NCI-H2081 treated with DMSO at 0.1 percent for 48 hours (cell line): ENCODE data around the gene CDH4.

Experiments
- DNase-seq: peaks from one replicate; lab custom pipeline; 2025; lab: John Stamatoyannopoulos, UW

The CDH4 gene

DNA sequence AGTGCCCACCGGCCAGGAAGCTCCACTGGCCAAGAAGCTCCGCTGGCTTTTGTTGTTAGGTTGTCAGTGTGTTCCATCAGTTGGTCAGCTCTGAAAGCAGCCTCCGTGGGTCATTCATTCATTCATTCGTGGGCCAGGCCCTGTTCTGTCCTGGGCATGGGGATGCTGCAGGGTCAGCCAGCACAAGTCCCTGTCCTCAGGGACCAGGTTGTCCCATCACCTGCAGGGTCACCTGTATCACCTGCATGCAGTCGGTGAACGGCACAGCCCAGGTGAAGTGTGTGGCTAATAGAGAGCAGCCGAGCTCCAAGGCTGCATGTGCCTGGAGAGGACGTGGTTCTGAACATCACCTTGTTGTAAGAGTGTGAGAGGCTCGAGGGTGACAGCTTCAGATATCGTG lies 403.5 kb downstream of the CDH4 start:
- DNase-seq = no peak

DNA sequence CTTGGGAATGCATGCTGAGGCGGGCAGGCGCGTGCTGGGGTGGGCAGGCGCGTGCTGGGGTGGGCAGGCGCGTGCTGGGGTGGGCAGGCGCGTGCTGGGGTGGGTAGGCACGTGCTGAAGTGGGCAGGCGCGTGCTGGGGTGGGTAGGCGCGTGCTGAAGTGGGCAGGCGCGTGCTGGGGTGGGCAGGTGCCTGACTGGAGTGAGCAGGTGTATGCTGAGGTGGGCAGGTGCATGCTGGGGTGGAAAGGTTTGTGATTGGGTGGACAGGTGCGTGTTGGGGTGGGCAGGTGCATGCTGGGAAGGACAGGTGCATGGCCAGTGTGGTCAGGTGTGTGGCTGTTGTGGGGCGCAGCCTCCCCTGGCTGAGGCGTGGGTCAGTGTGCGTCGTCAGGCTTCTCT lies 404.1 kb downstream of the CDH4 start:
- no peak for DNase-seq

DNA sequence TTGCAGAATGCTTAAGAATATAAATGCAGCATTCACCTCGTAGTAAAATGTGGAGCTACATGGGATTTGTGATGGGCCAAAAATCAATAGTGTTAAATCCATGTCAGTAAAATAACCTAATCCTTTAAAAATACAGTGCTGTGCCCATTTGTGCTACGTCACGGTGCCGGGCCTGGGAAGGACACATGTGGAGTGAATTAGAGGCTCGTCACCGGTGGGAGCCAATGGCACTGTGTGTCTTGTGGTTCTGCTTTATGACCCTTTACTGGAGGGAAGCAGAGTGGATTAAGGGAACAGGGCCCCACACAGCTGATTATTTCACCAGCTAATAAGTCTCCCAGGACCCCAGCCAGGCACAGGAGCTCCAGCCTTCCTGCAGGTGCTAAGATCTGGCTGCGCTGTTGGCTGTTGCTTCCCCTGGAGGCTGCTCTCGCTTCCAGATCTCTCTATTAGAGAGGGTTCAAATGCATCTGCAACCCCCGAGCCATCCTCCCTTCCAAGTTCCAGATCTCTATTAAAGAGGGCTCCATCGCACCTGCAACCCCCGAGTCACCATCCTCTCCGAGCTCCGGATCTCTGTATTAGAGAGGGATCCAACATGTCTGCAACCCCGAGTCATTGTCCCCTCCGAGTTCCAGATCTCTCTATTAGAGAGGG lies 405.8 kb downstream of the CDH4 start:
- no peak for DNase-seq

DNA sequence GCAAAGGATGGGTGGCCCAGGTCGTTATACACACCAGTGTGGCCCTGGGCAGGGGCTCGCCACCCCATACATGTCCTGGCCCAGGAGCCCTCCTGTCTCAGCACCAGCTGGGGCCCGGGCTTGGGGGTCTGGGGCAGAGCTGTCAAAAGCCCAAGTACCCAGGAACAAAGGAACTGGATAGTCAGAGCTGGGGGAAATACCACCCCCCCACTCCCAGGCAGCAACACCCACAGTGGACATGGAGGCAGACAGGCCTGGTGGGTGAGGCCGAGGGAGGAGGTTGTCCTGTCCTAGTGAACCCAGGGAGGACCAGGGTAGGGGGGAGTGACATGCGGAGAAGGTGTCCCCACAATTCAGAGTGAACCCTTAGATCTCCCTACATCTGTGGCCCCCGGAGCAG lies 406.5 kb downstream of the CDH4 start:
- no peak for DNase-seq

DNA sequence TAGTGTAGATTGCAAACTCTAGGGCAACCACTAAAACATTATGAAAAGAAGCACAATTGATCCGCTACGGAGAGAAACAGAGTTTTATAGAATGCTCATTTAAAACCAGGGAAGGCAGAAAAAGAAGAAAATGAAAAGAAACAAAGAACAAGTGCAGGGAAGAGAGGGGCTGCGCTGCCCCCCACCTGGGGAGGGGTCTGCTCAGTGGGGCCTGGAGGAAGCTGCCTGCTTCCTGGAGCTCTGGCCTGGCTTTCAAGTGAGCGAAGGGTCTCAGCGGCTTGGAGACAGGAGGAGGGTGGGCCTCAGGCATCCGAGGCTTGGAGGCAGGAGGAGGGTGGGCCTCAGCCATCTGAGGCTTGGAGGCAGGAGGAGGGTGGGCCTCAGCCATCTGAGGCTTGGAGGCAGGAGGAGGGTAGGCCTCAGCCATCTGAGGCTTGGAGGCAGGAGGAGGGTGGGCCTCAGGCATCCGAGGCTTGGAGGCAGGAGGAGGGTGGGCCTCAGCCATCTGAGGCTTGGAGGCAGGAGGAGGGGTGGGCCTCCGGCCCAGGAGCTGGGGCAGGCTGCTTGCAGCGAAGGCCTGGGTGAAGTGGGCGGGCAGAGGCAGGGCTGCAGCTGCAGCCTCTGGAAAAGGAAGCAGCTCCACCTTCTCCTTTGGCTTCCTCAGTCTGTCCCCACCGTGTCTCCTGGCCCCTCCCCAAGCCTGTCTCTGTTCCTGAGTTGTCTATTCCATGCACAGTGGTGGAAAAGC lies 407.4 kb downstream of the CDH4 start:
- DNase-seq = no peak

DNA sequence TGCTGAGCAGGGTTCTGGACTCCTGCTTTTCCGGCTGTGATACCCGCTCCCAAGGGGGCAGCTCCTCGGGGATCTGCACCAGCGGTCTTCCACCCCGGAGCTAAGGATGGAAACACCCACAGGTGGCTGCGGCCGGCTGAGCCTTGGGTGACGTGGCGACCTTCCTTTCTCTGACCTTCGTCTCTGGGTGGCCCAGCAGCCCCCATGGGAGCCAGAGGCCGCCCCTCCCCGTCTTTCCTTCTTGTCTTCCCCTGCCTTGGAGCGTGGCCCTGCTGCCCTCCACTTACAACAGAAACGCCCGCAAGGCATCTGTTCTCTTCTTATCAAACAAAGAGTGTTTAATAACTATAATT lies 407.9 kb downstream of the CDH4 start:
- no peak for DNase-seq

DNA sequence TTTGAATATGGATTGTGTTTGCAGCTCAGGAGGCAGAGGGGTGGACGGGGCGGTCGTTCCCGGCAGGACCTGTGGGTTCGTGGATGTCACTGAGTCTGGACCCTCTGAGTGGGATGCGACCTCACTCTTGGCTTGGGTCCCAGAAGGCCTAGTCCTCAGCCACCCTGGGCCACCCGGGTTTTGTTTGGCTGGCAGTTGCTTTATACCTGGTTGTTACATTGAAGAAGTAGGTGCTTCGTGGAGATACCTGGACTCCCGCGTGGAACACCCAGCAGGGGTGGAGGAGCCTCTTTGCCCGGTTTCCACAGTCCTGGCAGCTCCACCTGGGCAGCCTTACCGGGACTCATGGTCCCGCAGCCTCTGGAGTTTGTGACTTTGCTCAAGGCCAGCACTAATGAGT lies 408.5 kb downstream of the CDH4 start:
- no peak for DNase-seq

DNA sequence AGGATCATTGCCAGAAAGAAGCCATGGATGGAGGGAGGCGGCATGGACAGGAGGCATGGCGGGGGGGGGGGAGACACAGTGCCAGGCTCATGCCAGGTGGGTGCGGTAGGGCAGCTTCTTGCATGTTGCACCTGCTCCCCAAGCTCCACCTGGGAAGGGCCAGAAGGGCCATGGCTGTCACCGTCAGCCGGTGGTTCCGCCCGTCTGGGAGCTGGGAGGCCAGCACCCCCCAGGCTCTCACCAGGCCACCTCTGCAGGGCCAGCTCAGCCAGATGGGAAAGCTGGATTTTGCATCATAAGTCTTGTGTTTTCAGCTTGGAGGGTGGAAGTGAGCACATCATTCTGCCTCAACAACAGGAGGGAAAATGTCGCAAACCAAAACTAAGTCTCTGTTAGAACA lies 409.0 kb downstream of the CDH4 start:
- DNase-seq = no peak

DNA sequence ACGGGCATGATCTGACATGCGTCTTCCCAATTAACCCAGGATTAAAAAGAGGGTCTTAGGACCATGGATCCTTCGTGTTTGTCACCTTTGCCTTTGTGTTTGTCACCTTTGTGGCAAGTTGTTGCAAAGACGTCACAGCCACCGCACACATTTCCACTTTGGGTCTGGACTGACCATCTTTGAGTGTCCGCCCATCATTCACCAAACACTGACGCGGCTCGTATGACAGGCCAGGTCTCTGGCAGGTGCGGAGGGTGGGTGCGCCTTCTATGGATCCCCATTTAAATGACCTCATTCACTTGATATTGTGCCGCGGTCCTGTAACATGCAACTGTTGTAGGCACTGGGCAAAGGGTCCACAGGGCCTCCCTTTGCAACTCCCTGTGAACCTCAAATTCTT lies 409.5 kb downstream of the CDH4 start:
- no peak for DNase-seq

DNA sequence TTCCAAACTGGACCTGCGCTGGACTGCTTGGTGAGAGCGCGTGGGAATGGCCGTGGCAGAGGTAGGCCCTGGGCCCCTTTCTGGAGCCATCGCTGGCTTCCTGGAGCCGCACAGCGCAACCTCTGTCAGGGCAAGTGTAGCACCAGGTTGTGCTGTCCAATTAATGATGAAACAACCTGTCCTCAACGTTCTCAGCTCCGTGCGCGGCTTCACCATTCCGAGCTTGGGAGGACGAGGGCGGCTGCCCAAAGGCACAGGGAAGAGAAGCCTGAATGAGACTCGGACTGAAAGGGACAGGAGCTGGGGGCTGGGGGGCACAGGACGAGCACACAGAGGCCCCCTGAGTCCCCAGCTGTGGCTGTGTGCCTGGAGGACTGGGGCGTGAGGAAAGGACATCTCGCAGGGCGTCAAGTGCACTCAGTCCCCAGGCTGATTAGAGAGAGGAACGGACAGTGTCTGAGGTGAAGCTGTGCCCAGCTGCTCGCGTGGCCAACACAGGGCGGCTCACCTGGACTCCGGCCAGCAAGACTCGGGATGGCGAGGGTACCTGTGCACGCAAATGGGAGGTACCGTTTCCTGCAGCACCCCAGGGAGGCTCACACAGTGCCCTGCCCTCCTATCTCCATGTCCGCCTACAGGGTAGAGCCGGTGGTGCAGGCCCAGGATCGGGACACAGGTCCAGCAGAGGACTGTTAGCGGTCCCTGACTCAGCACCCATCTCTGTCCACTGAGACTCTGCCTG lies 410.3 kb downstream of the CDH4 start:
- DNase-seq = no peak

DNA sequence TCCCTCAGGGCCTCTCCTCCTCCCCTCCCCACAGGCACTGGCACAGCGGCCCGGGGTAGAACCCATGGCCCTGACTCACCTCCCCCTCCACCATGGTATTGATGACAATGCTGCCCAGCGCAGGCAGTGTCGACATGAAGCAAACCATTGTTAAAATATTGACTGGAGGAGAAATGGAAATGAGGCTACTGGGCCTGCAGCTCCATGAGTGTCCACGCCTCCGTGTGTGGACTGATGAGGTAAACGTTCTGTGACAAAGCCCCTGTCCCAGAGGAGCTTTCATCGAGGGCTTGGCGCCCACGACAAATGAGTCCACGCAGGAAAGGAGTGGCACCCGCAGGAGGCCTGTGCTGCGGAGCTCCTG lies 410.9 kb downstream of the CDH4 start:
- DNase-seq = no peak

DNA sequence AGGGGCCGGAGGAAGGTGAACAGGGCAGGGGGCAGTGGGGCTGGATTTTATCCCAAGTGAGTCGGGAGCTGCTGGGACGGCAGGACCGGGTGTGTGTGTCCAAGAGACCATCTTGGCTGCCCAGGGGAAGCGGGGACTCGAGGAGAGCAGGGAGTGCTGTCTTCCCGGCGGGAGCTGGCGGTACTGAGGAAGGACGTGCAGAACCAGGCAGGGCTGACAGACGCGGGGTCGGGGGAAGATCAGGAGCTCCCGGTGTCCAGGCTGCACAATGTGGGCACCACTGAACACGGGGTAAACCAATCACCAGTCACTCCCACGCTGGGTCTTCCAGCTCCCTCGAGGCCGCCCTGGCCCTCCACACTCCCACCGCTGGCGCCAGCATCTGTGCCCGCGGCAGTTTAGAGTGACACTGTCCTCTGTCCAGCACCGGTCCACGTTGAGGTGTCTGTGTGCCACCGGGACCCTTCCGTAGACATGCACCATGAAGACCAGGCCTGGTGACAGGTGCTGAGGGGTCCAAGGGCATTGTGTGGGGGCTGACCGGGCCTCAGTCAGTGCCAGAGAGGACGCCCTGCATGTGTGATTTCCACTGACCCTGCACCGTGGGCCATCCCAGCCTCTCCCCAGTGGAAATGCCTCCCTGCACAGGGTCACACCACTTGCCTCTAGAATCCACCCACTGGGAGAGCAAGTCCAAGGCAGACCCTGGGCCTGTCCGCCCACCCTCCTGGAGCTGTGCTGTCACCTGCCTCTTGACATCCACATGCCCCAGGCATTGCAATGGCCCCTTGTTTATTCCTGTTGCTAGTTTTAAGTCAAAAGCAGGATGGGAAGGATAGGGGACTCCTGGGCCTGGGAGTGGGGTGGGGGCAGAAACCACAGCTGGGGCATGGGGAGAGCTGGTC lies 411.7 kb downstream of the CDH4 start:
- DNase-seq = no peak

DNA sequence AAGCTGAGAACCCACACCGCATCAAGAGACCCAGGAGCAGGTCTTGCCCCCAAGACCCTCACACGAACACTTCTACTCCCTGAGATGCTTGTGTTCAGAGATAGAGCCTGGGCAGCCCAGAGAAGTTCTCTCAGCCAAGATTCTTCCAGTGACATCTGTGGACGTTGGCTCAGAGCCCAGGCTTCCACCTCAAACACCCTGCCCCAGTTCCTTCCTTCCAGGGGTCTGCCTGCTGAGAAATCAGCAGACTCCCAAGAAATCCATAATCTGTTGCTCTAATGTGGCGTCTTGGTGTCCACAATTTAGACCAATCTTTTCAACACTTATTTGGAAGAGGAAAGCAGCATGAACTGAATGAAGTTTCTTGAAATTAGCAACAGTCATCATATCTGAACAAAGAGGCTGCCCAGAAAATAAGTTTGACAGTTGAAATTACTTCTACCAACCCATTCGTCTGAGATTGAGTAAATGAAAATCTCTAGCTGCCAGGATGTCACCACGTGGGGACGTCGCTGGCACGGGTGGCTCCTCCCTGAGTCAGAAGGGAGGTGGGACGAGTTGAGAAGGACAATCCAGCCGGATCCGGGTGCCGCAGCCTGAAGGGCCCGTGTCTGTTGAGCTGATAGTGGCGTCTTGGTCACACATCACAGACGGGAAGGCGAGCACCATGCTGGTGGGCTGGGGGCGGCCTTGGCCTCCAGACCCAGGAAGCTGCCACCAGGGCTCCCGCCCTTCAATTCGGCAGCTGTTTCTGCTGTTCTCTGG lies 412.7 kb downstream of the CDH4 start:
- no peak for DNase-seq

DNA sequence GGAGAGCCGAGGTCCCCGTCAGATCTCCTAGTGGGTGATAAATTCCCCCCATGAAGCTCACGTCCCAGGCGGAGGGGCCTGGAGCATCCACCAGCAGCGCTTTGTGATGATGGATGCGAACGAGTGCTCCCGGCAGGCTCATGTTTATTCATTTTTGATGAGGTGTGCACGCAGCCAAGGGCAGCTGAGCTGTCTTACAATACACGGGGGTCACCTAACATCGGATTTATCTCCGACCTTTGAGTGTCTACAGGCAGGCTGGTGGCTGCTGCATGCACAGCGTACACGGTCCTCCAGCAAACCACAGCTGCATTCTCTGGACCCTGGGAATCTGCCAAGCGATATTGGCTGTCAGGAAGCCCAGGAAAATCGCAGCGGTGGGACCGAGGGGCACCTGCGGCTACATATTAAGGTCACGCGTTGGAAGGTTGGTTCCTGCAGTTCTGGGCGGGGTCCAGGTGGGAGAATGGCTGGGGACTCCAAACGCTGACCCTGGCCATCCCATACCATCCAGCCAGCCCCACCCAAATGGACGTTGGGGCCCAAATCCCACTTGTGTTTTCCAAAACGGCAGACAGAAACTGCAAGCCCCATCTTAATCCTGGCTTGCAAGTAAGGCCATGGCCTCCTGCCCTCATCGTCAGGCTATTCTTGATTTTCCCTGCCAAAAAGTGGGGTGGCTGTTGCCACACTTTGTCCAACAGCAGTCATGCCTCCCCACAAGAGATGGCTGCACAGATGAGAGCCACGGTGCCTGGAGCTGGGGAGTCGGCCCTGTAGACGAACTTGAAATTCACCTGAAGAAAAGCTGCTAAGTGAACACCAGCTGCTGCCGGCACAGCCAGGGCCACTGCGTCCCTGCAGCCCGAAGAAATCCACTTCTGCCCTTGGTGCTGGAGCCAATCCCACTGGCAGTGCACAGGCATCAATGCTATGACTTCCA lies 413.7 kb downstream of the CDH4 start:
- DNase-seq = no peak

DNA sequence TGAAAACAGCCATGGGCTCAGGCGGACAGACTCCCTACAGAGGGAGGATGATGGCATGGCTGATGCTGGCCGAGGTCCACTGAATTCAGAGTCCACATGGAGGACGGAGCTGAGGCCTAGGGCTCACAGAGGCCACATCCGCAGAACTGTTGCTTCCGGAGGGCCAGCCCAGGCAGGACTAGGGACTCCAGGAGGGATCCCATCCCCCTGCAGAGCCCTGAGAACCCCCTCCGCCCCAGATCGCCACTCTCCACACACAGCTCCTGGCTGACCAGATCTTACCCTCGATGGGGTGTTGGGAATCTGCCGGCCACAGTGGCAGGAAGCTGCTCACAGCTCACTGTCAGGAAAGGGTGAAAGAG lies 414.4 kb downstream of the CDH4 start:
- no peak for DNase-seq

DNA sequence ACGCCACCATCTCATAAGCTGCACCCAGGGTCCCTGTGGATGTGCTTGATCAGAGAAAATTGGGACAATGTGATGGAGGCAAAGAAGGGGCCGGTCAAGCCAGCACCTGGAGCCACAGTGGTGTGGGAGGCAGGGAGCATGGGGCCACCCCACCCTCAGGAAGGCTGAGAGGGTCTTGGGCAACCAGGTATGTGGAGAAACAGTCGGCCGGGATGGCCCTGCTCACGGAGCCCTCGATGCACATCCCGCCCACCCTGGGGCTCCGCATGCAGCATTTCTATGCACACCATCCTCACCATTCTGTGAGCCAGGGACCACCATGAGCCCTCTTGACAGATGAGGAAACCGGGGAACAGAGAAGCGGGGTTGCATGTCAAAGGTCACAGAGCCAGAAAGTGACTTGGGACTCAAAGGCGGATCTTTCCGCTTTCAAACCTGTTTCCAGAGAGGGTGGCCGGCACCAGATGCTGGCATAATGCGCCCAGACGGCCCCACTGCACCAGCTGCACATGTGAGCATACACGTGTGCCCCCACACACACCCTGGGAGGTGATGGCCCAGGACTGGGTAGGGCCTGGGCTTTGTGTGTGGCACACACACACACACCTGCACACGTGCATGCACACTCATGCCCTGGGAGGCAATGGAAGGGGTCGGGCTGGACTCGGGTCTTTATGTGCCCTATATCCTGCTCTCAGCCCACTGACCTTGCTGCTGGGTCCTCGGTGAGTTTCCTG lies 415.2 kb downstream of the CDH4 start:
- DNase-seq = no peak

DNA sequence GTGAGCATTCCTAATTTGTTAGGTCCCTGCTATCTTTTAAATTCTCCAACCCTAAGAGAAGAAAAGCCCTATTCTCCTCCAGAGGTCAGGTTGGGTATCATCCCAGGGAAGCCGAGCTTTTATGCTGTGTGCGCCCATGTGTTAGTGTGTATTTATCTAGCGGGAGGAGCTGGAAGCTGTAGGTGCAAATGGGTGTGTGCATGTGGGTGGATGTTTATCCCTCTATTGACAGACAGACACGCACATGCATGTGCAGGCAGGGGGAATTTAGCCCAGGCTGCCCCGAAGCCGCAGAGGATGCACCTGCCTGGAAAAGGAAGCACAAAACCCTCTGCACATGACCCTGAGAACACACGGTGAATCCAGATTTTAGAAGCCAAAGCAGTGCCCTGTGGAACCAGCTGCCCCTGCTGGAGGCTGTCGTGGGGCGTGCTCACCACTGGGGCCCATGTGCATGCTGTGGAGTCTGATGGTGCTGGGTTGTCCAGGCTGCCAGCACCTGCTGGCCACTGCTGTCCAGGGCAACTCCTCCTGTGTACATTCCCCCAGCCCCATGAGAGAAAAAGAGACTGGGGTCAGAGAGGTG lies 416.1 kb downstream of the CDH4 start:
- DNase-seq = no peak

DNA sequence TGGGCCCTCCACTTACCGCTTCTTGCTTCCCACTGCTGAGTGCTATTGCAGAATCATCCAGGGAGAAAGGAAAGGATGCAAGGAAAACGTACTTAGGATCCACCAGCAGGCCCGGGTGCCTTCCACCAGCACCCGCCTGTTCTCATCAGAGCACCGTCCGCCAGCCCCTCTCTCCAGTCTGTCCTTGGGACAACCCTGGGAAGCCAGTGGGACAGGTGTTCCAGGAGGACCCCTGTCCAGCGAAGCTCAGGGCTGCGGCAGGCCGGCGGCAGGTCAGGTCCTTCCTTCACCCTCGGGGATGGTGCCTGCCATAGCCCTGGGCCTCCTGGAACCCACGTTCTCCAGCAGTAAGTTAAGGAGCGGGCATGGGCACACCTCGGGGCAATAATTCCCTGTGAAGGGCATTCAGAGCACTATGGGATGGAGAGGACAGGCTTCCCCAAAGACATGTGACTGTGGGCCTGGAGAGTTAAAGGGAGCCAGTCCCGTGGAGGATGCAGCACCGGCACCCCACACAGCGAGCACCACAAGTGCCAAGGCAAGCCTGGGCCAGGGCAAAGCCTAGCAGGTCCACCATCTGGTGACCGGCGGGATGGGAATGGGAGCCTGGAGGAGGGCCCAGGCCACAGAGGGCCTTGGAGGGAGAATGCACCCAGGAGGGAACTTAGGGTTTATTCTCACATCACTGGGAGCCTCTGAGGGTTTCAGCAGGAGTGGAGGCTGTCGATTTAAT lies 416.9 kb downstream of the CDH4 start:
- no peak for DNase-seq

DNA sequence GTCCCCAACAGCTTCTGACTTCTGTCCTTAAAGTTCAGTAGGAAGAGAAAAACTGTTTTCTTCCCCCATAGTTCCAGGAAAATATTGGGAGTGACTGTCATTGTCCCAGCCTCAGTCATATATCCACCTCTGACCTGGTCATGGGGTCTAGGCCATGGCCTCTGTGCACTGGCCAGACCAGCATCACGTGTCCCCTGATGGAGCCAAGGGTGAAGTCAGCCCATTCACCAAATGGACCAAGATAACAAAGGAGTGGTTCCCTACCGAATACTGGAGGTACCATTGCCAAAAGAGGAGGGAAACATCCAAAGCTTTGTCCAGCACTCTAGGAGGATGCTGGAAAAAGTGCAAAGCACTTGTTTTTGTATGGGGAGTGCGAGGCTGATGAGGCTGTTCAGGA lies 418.2 kb downstream of the CDH4 start:
- DNase-seq = no peak
